ENCODE measurements around the gene TAGAP. TPM values are rescaled to one million over a fixed set of nuclear protein-coding genes. Genes with fewer than 3 reads are reported as not detected.

The TAGAP gene
- total RNA-seq, 1 donor from 2014 or later: 0.12 TPM

GRCh38 chr6:159080217-159080976, 35.6 kb upstream of the TAGAP start:
- H3K4me3 ChIP-seq (ENCODE audit: low read depth, low read length): no peak overlapping the region
- TF ChIP-seq CTCF (conservative IDR thresholded peaks at IDR 0.05; ENCODE audit: low read depth, low read length): no peak
- no peak for DNase-seq (ENCODE audit: low read depth)

GRCh38 chr6:159079367-159079766, 34.6 kb upstream of the TAGAP start:
- no peak overlapping the region for H3K4me3 ChIP-seq (ENCODE audit: low read depth, low read length)
- no peak for DNase-seq (ENCODE audit: low read depth)
- no peak for TF ChIP-seq CTCF (conservative IDR thresholded peaks at IDR 0.05; ENCODE audit: low read depth, low read length)

GRCh38 chr6:159077123-159077522, 32.3 kb upstream of the TAGAP start:
- TF ChIP-seq CTCF (conservative IDR thresholded peaks at IDR 0.05; ENCODE audit: low read depth, low read length): no peak
- DNase-seq (ENCODE audit: low read depth): no peak
- no peak overlapping the region for H3K4me3 ChIP-seq (ENCODE audit: low read depth, low read length)

GRCh38 chr6:159075506-159076228, 30.9 kb upstream of the TAGAP start:
- no peak for TF ChIP-seq CTCF (conservative IDR thresholded peaks at IDR 0.05; ENCODE audit: low read depth, low read length)
- no peak for DNase-seq (ENCODE audit: low read depth)
- H3K4me3 ChIP-seq (ENCODE audit: low read depth, low read length): no peak overlapping the region

GRCh38 chr6:159074876-159075275, 30.1 kb upstream of the TAGAP start:
- no peak for TF ChIP-seq CTCF (conservative IDR thresholded peaks at IDR 0.05; ENCODE audit: low read depth, low read length)
- H3K4me3 ChIP-seq (ENCODE audit: low read depth, low read length): no peak overlapping the region
- DNase-seq (ENCODE audit: low read depth): no peak

- no peak for TF ChIP-seq CTCF (conservative IDR thresholded peaks at IDR 0.05; ENCODE audit: low read depth, low read length)
- H3K4me3 ChIP-seq (ENCODE audit: low read depth, low read length): no peak overlapping the region
- DNase-seq (ENCODE audit: low read depth): no peak
These were observed 29.4 kb upstream of the TAGAP start for GRCh38 chr6:159074120-159074684.
